Fibroblast of villous mesenchyme (primary cell): ENCODE data around the gene DPF3. TPM values are rescaled to one million over a fixed set of nuclear protein-coding genes. Genes with fewer than 3 reads are reported as not detected.

ENCODE experiments used
- DNase-seq: peaks from one replicate; pipeline ENCODE4 v3.0.0-alpha.2; 2010; ENCODE audit warnings: low read depth
- H3K4me3 ChIP-seq: 2 replicates; pipeline ENCODE4 v1.5.1; 2011; ENCODE audit warnings: low read depth, mild to moderate bottlenecking, low read length
- total RNA-seq: library from RNA; depleted of rRNA; stranded (reverse); fragments of >200 nt; gene quantifications from 2 replicates; pipeline ENCODE4 v1.2.3, GENCODE V29; 2012
- TF ChIP-seq, protein P1 (sequence below): IDR thresholded peaks from 2 replicates; pipeline ENCODE4 v1.5.1; 2012; ENCODE audit warnings: low read depth, mild to moderate bottlenecking, low read length; ENCODE audit not compliant: insufficient read depth

Gene DPF3
- total RNA-seq, 1 donor = 10.4 TPM

GRCh38 chr14:72744416-72745120 lies 149.3 kb downstream of the DPF3 start:
- no peak for DNase-seq
- TF ChIP-seq, protein P1, sequence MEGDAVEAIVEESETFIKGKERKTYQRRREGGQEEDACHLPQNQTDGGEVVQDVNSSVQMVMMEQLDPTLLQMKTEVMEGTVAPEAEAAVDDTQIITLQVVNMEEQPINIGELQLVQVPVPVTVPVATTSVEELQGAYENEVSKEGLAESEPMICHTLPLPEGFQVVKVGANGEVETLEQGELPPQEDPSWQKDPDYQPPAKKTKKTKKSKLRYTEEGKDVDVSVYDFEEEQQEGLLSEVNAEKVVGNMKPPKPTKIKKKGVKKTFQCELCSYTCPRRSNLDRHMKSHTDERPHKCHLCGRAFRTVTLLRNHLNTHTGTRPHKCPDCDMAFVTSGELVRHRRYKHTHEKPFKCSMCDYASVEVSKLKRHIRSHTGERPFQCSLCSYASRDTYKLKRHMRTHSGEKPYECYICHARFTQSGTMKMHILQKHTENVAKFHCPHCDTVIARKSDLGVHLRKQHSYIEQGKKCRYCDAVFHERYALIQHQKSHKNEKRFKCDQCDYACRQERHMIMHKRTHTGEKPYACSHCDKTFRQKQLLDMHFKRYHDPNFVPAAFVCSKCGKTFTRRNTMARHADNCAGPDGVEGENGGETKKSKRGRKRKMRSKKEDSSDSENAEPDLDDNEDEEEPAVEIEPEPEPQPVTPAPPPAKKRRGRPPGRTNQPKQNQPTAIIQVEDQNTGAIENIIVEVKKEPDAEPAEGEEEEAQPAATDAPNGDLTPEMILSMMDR = no peak
- H3K4me3 ChIP-seq = no peak overlapping the region

- TF ChIP-seq, protein P1 = no peak
- no peak for DNase-seq
- H3K4me3 ChIP-seq = no peak overlapping the region
These were observed 150.3 kb downstream of the DPF3 start for GRCh38 chr14:72743626-72744025.

DNA sequence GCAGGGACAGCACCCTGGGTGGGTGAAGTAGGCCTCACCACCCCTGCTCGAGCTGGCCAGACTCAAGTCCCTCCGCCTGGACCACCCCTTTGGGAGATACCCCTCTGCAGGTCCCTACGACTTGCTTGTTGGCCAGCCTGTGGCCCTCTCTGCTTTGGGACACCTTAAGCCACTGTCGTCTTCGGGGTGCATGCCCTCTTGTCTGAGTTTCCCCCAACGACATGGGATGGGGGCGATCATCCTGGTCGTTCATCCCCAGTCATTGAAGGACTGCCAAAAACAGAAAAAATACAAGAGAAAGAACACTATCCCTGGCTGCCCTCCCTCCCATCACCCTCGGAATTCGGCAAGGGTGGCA lies 151.1 kb downstream of the DPF3 start:
- no peak for DNase-seq
- no peak overlapping the region for H3K4me3 ChIP-seq
- TF ChIP-seq, protein P1 = no peak

DNA sequence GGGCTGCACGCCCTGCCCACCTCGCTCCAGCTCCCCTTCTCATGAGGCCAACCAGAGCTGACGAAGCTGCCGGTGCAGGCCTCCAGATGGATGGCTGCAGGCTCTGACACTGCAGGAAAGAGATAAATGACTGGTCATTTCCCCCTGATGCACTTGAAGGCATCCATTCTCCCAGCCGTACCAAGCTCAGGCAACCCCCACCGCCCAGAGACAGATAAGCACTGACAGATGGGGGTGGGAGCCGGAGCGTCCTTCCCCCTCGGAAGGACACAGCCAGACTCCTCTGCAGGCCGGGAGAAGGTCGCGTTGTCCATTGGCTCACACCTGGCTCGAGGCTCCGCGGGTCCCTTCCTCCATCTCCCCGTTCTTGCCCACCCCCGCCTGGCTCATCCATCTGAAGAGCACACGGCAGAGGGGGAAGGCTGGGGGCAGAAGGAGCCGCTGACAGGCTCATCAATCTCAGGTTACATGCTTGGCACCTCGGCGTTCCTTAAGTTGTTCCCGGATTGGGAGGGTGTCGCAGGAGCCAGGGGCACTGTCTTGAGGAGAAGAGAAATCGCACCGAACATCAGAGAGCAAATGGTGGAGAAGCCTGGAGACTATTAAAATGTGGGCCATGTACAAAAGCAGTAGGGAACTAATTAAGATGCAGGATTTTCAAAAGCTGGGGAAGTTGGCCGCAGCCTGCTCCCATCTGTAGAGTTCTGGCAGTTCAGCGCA lies 151.6 kb downstream of the DPF3 start:
- no peak overlapping the region for H3K4me3 ChIP-seq
- DNase-seq = no peak
- TF ChIP-seq, protein P1 = no peak

GRCh38 chr14:72741826-72742117 lies 152.1 kb downstream of the DPF3 start:
- H3K4me3 ChIP-seq = no peak overlapping the region
- TF ChIP-seq, protein P1 = no peak
- DNase-seq = no peak

- no peak for DNase-seq
- TF ChIP-seq, protein P1 = no peak
- H3K4me3 ChIP-seq = no peak overlapping the region
These were observed 152.7 kb downstream of the DPF3 start for GRCh38 chr14:72740966-72741825.
